ENCODE data around the gene NFATC2.

NFATC2 gene

GRCh38 chr20:51396365-51396909, 146.1 kb downstream of the NFATC2 start:
- DNase-seq (ENCODE audit: low read depth in 1 of 2, low spot score in 1 of 2) = no peak

- no peak for DNase-seq (ENCODE audit: low read depth in 1 of 2, low spot score in 1 of 2)
Observed at GRCh38 chr20:51394706-51395105, 147.8 kb downstream of the NFATC2 start.

GRCh38 chr20:51393571-51393970, 148.9 kb downstream of the NFATC2 start:
- no peak for DNase-seq (ENCODE audit: low read depth in 1 of 2, low spot score in 1 of 2)

- DNase-seq (ENCODE audit: low read depth in 1 of 2, low spot score in 1 of 2) = no peak
Observed at GRCh38 chr20:51392614-51393186, 149.8 kb downstream of the NFATC2 start.

GRCh38 chr20:51391926-51392325, 150.6 kb downstream of the NFATC2 start:
- DNase-seq (ENCODE audit: low read depth in 1 of 2, low spot score in 1 of 2) = no peak

- DNase-seq (ENCODE audit: low read depth in 1 of 2, low spot score in 1 of 2) = no peak
Observed at GRCh38 chr20:51389543-51390264, 152.8 kb downstream of the NFATC2 start.

- no peak for DNase-seq (ENCODE audit: low read depth in 1 of 2, low spot score in 1 of 2)
Observed at GRCh38 chr20:51388756-51389542, 153.6 kb downstream of the NFATC2 start.

GRCh38 chr20:51388227-51388626, 154.3 kb downstream of the NFATC2 start:
- DNase-seq (ENCODE audit: low read depth in 1 of 2, low spot score in 1 of 2) = no peak

GRCh38 chr20:51387125-51387875, 155.2 kb downstream of the NFATC2 start:
- no peak for DNase-seq (ENCODE audit: low read depth in 1 of 2, low spot score in 1 of 2)

- no peak for DNase-seq (ENCODE audit: low read depth in 1 of 2, low spot score in 1 of 2)
Observed at GRCh38 chr20:51386586-51386985, 155.9 kb downstream of the NFATC2 start.

- no peak for DNase-seq (ENCODE audit: low read depth in 1 of 2, low spot score in 1 of 2)
Observed at GRCh38 chr20:51385646-51386530, 156.6 kb downstream of the NFATC2 start.

- DNase-seq (ENCODE audit: low read depth in 1 of 2, low spot score in 1 of 2) = no peak
Observed at GRCh38 chr20:51384875-51385274, 157.6 kb downstream of the NFATC2 start.

GRCh38 chr20:51383891-51384510, 158.5 kb downstream of the NFATC2 start:
- DNase-seq (ENCODE audit: low read depth in 1 of 2, low spot score in 1 of 2) = no peak

- no peak for DNase-seq (ENCODE audit: low read depth in 1 of 2, low spot score in 1 of 2)
Observed at GRCh38 chr20:51382986-51383821, 159.3 kb downstream of the NFATC2 start.

- DNase-seq (ENCODE audit: low read depth in 1 of 2, low spot score in 1 of 2) = no peak
Observed at GRCh38 chr20:51382111-51382985, 160.2 kb downstream of the NFATC2 start.

- no peak for DNase-seq (ENCODE audit: low read depth in 1 of 2, low spot score in 1 of 2)
Observed at GRCh38 chr20:51381557-51381956, 161.0 kb downstream of the NFATC2 start.

GRCh38 chr20:51380401-51381385, 161.8 kb downstream of the NFATC2 start:
- DNase-seq (ENCODE audit: low read depth in 1 of 2, low spot score in 1 of 2) = no peak

Measured in stimulated activated CD4-positive, alpha-beta T cell treated with anti-CD3 and anti-CD28 coated beads, Interleukin-15, amount 100 ng/mL, for 1 hour (primary cell).